Breast epithelium (tissue), 4 donors: Measurements from ENCODE around the gene TOX3. TPM values are rescaled to one million over a fixed set of nuclear protein-coding genes. Genes with fewer than 3 reads are reported as not detected.

Experiments used
- DNase-seq, 2 donors: peaks; one replicate each; pipeline ENCODE4 v3.0.0-alpha.2; 2019; ENCODE audit warnings: low spot score in 2 of 2
- H3K27ac ChIP-seq, 2 donors: fragments of 200-600 bp; sonication (generic) in 1 of 2; one replicate each; pipeline ENCODE4 v1.5.1; 2016 to 2019; ENCODE audit warnings: mild to moderate bottlenecking in 1 of 2
- H3K27me3 ChIP-seq, 2 donors: fragments of 200-600 bp; sonication (generic) in 1 of 2; one replicate each; pipeline versions ENCODE4 v1.5.1 to v1.6.0; 2017 to 2019; ENCODE audit warnings: control low read depth in 1 of 2, mild to moderate bottlenecking in 1 of 2
- H3K36me3 ChIP-seq: fragments of 200-600 bp; one replicate; pipeline ENCODE4 v1.5.1; 2019
- H3K4me1 ChIP-seq, 2 donors: fragments of 200-600 bp; sonication (generic); one replicate each; pipeline ENCODE4 v1.5.1; 2016 to 2019; ENCODE audit warnings: control low read depth in 1 of 2
- H3K4me3 ChIP-seq, 3 donors: fragments of 200-600 bp; sonication (generic); 1 replicate in 2 of 3; 2 replicates in 1 of 3; pipeline ENCODE4 v1.5.1; 2016 to 2019; ENCODE audit warnings: mild to moderate bottlenecking in 3 of 3, moderate library complexity in 2 of 3
- H3K9me3 ChIP-seq, 2 donors: fragments of 200-600 bp; sonication (generic) in 1 of 2; one replicate each; pipeline ENCODE4 v1.5.1; 2016 to 2019; ENCODE audit warnings: control low read depth in 1 of 2
- CTCF ChIP-seq, 3 donors: fragments of 450-650 bp; IDR thresholded peaks; one replicate each; pipeline ENCODE4 v1.5.1; 2016 to 2017; ENCODE audit warnings: antibody characterized with exemption in 3 of 3, mild to moderate bottlenecking in 3 of 3, moderate library complexity in 3 of 3
- POLR2A ChIP-seq: fragments of 450-650 bp; IDR thresholded peaks from one replicate; pipeline ENCODE4 v1.6.1; 2016; ENCODE audit warnings: antibody characterized with exemption, mild to moderate bottlenecking, moderate library complexity
- POLR2AphosphoS5 ChIP-seq, 3 donors: sonication (generic); formaldehyde crosslinking; IDR thresholded peaks; one replicate each; pipeline ENCODE4 v1.6.1; 2017; ENCODE audit warnings: antibody characterized with exemption in 3 of 3
- intact Hi-C: fragments of 100-400 bp; cut with DNase I; formaldehyde crosslinking; loops from one replicate; pipeline ENCODE4 v1.15.1; 2023; ENCODE audit warnings: low total_unique reads
- total RNA-seq, 3 donors: library from RNA; depleted of rRNA; stranded (reverse); fragments of >200 nt; gene quantifications; one replicate each; pipeline ENCODE4 v1.1.0, GENCODE V29; 2016

The TOX3 gene
- total RNA-seq, 3 donors from 2014 or later = 6.9 to 9.2 TPM; not detected in 1

- Histone ChIP-seq H3K4me3 (no peak overlapping the region), H3K9me3 (no peaks in the 10 kb centered on the region), H3K36me3 (no peaks in the 10 kb centered on the region), H3K27ac (no peak overlapping the region), H3K4me1 (no peaks in the 10 kb centered on the region), H3K27me3 (no peaks in the 10 kb centered on the region)
- DNase-seq = no peak
- no peak for TF ChIP-seq POLR2A
- no peak for TF ChIP-seq CTCF (IDR thresholded peaks at IDR 0.05)
- TF ChIP-seq POLR2AphosphoS5 (IDR thresholded peaks at IDR 0.05) = no peak
- intact Hi-C loops = no loop called here
These were observed 46.0 kb downstream of the TOX3 start for GRCh38 chr16:52500963-52501362.

GRCh38 chr16:52499060-52499440, 47.9 kb downstream of the TOX3 start:
- H3K4me1 ChIP-seq = no peaks in the 10 kb centered on the region

GRCh38 chr16:52498328-52499059, 48.4 kb downstream of the TOX3 start:
- no peak for DNase-seq
- no peaks in the 10 kb centered on the region for H3K9me3 ChIP-seq
- intact Hi-C loops = no loop called here
- no peak overlapping the region for H3K27ac ChIP-seq
- no peaks in the 10 kb centered on the region for H3K27me3 ChIP-seq
- TF ChIP-seq POLR2A = no peak
- TF ChIP-seq POLR2AphosphoS5 (IDR thresholded peaks at IDR 0.05) = no peak
- no peak for TF ChIP-seq CTCF (IDR thresholded peaks at IDR 0.05)
- H3K4me3 ChIP-seq = no peak overlapping the region
- no peaks in the 10 kb centered on the region for H3K4me1 ChIP-seq
- no peaks in the 10 kb centered on the region for H3K36me3 ChIP-seq

More at GRCh38 chr16:52499060-52499440, 47.9 kb downstream of the TOX3 start:
- H3K9me3 ChIP-seq = no peaks in the 10 kb centered on the region
- no peak for DNase-seq
- no peaks in the 10 kb centered on the region for H3K36me3 ChIP-seq
- H3K27ac ChIP-seq = no peak overlapping the region
- intact Hi-C loops = no loop called here
- TF ChIP-seq POLR2A = no peak
- no peak for TF ChIP-seq POLR2AphosphoS5 (IDR thresholded peaks at IDR 0.05)
- TF ChIP-seq CTCF (IDR thresholded peaks at IDR 0.05) = no peak
- no peak overlapping the region for H3K4me3 ChIP-seq
- H3K27me3 ChIP-seq = no peaks in the 10 kb centered on the region

- Histone ChIP-seq H3K9me3 (no peaks in the 10 kb centered on the region), H3K36me3 (no peaks in the 10 kb centered on the region), H3K4me3 (no peak overlapping the region), H3K27ac (no peak overlapping the region), H3K27me3 (no peaks in the 10 kb centered on the region), H3K4me1 (no peaks in the 10 kb centered on the region)
- intact Hi-C loops = no loop called here
- DNase-seq = no peak
- TF ChIP-seq POLR2AphosphoS5 (IDR thresholded peaks at IDR 0.05) (no peak), POLR2A (no peak), CTCF (IDR thresholded peaks at IDR 0.05) (no peak)
These were observed 49.7 kb downstream of the TOX3 start for GRCh38 chr16:52497067-52497816.
